Fibroblast of the aortic adventitia (primary cell): ENCODE results near the gene PRKG1. TPM values are rescaled to one million over a fixed set of nuclear protein-coding genes. Genes with fewer than 3 reads are reported as not detected.
A peak's percentile ranks its signal among the peaks of the same experiment; 100 is the strongest.

ENCODE experiments used
- DNase-seq: peaks from one replicate; pipeline ENCODE4 v3.0.0-alpha.2; 2010; ENCODE audit warnings: low read depth
- H3K4me3 ChIP-seq: 2 replicates; pipeline ENCODE4 v1.5.1; 2011; ENCODE audit warnings: low read depth, mild to moderate bottlenecking, control low read depth, low read length, moderate library complexity
- CTCF ChIP-seq: IDR thresholded peaks from 2 replicates; pipeline ENCODE4 v1.5.1; 2011; ENCODE audit warnings: mild to moderate bottlenecking, low read length, control low read depth, inconsistent platforms; ENCODE audit not compliant: insufficient read depth
- total RNA-seq: library from RNA; depleted of rRNA; stranded (reverse); fragments of >200 nt; gene quantifications from 2 replicates; pipeline ENCODE4 v1.2.3, GENCODE V29; 2012; ENCODE audit warnings: low replicate concordance

The PRKG1 gene
- total RNA-seq, 1 donor = 45.6 TPM

DNA sequence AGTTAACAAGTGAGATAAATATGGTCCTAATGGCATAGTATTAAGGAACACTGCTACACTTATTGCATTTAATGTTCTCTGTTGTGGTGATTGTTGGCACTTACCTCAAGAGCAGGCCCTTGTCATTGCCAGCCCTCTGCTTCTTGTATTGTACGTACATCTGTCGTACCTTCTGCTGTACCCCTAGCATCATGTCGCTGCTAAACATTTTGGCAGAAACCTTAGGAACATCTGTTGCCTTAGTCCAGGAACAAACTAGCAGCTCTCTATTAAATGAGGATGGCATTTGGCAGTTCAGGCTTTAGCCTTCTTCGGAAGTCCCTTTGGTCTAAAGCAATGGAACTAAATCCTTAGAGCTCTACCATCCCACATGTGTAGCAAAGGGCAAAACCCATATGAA, 47.6 kb downstream of the PRKG1 start:
- DNase-seq = no peak
- TF ChIP-seq CTCF = no peak
- H3K4me3 ChIP-seq = no peak overlapping the region

DNA sequence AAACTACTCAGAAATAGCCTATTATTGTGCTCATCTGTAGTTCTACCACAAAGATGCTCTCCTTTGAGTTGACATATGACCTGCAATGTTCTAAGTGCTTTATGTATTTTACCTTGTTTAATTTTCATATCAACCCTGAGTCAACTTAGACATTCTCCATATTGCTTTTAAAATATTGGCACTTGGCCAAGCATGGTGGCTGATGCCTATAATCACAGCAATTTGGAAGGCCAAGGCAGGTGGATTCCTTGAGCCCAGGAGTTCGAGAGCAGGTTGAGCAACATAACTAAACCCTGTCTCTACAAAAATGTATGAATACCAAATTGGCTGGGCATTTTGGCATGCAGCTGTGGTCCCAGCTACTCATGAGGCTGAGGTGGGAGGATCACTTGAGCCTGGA, 50.6 kb downstream of the PRKG1 start:
- no peak for DNase-seq
- H3K4me3 ChIP-seq = no peak overlapping the region
- TF ChIP-seq CTCF = no peak

- TF ChIP-seq CTCF = no peak
- no peak overlapping the region for H3K4me3 ChIP-seq
- no peak for DNase-seq
Measured at GRCh38 chr10:51125518-51125917, 51.2 kb downstream of the PRKG1 start.

DNA sequence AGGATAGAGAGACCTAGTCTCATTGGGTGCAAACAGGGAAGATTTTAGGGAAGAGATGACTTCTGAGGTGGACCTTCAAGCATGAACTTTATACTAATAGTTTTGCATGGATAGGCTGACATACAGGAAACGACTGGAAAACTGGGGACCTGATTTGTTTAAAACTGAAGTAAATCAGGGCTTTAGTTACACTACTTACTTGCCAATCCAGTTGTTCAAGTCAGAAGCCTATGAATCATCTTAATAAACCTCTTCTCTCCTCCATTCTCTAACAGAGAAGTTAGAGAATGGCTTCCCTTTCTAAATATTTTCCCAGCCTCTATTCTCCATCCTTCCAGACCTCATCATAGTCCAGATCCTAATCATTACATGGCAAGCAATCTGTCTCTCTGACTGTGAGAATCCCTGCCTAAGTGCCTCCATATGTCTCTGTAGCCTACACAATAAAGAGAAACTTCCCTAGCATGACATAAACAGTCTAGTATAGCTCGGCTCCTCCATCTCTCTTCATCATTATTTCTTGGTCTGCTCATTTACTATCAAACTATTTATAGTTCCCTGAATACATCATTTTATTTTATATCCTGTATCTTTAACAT, 55.8 kb downstream of the PRKG1 start:
- DNase-seq = no peak
- no peak for TF ChIP-seq CTCF
- H3K4me3 ChIP-seq = no peak overlapping the region

GRCh38 chr10:51137756-51138529, 63.7 kb downstream of the PRKG1 start:
- peak; percentile 49 for DNase-seq
- H3K4me3 ChIP-seq = no peak overlapping the region
- TF ChIP-seq CTCF = no peak

GRCh38 chr10:51139176-51139575, 64.9 kb downstream of the PRKG1 start:
- no peak for TF ChIP-seq CTCF
- no peak for DNase-seq
- no peak overlapping the region for H3K4me3 ChIP-seq
